GM12892 (cell line): ENCODE measurements around the gene ZNF507.

Experiments
- POLR2A ChIP-seq: IDR thresholded peaks from 2 replicates; pipeline ENCODE4 v1.6.1; 2011; ENCODE audit warnings: low read depth, low read length, control low read depth
- POLR2AphosphoS5 ChIP-seq: IDR thresholded peaks from 2 replicates; pipeline ENCODE4 v1.6.1; 2011; ENCODE audit warnings: low read depth, low read length, control low read depth

DNA sequence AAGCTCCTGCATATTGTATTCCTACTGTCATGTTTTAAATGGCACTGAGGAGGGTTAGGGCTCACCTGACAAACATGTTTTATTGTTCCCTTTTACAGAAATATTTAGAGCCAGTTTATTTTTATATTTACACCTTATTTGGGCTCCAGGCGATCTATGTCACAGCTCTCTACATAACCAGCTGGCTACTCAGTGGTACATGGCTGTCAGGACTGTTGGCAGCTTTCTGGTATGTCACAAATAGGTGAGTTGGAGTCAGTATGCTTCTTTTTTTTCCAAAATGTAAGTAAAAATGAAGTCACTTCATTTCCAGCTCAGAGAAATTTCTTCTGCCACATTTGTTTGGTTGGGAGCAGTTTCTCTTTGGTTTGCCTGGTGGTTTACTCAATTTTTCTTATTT, 91.7 kb downstream of the ZNF507 start:
- TF ChIP-seq POLR2A (no peak), POLR2AphosphoS5 (no peak)
